NCI-H2227 (cell line): ENCODE measurements around the gene EHD1.

Experiments used
- DNase-seq: peaks from one replicate; lab custom pipeline; 2025; ENCODE audit not compliant: unreplicated experiment; lab: John Stamatoyannopoulos, UW

Gene EHD1

GRCh38 chr11:64910451-64911093, 32.2 kb upstream of the EHD1 start:
- no peak for DNase-seq

GRCh38 chr11:64909653-64910343, 31.4 kb upstream of the EHD1 start:
- no peak for DNase-seq

GRCh38 chr11:64908766-64909165, 30.3 kb upstream of the EHD1 start:
- DNase-seq = no peak

- DNase-seq = no peak
These were observed 27.9 kb upstream of the EHD1 start for GRCh38 chr11:64906314-64906635.

GRCh38 chr11:64905516-64906313, 27.3 kb upstream of the EHD1 start:
- no peak for DNase-seq

GRCh38 chr11:64903291-64903833, 24.9 kb upstream of the EHD1 start:
- DNase-seq = no peak

- DNase-seq = no peak
These were observed 23.9 kb upstream of the EHD1 start for GRCh38 chr11:64902102-64902900.

- DNase-seq = no peak
These were observed 22.4 kb upstream of the EHD1 start for GRCh38 chr11:64900774-64901173.

- DNase-seq = no peak
These were observed 21.9 kb upstream of the EHD1 start for GRCh38 chr11:64900263-64900678.

GRCh38 chr11:64898541-64898940, 20.1 kb upstream of the EHD1 start:
- DNase-seq = no peak

GRCh38 chr11:64898076-64898445, 19.6 kb upstream of the EHD1 start:
- no peak for DNase-seq

- no peak for DNase-seq
These were observed 19.1 kb upstream of the EHD1 start for GRCh38 chr11:64897381-64898075.

- no peak for DNase-seq
These were observed 18.1 kb upstream of the EHD1 start for GRCh38 chr11:64896448-64897022.

GRCh38 chr11:64894812-64895452, 16.5 kb upstream of the EHD1 start:
- DNase-seq = no peak

- DNase-seq = peak; percentile 55
These were observed 15.8 kb upstream of the EHD1 start for GRCh38 chr11:64894070-64894811.

- DNase-seq = no peak
These were observed 15.0 kb upstream of the EHD1 start for GRCh38 chr11:64893194-64894069.

- DNase-seq = no peak
These were observed 14.4 kb upstream of the EHD1 start for GRCh38 chr11:64892838-64893193.

- no peak for DNase-seq
These were observed 14.0 kb upstream of the EHD1 start for GRCh38 chr11:64892411-64892831.
